HFFc6 (cell line): Measurements from ENCODE around the gene FOSB. TPM values are rescaled to one million over a fixed set of nuclear protein-coding genes. Genes with fewer than 3 reads are reported as not detected.

Experiments used
- DNase-seq: peaks from one replicate; pipeline ENCODE4 v3.0.0-alpha.2; 2018
- H3K27ac Mint-ChIP-seq: 2 replicates; pipeline ENCODE4 v1.8.0; 2020; ENCODE audit warnings: mild to moderate bottlenecking, mixed read lengths
- H3K27me3 Mint-ChIP-seq: 2 replicates; pipeline ENCODE4 v1.8.0; 2021; ENCODE audit warnings: mild to moderate bottlenecking, moderate library complexity, mixed read lengths; ENCODE audit not compliant: insufficient read depth
- H3K36me3 Mint-ChIP-seq: 2 replicates; pipeline ENCODE4 v1.8.0; 2021; ENCODE audit warnings: low read depth, mixed read lengths
- H3K4me1 Mint-ChIP-seq: 2 replicates; pipeline ENCODE4 v1.8.0; 2020; ENCODE audit warnings: low read depth, mixed read lengths
- H3K4me3 Mint-ChIP-seq: 2 replicates; pipeline ENCODE4 v1.8.0; 2020; ENCODE audit warnings: mild to moderate bottlenecking, moderate library complexity, mixed read lengths
- H3K9me3 Mint-ChIP-seq: 2 replicates; pipeline ENCODE4 v1.8.0; 2020; ENCODE audit warnings: mild to moderate bottlenecking, mixed read lengths
- total RNA-seq, 6 experiments: library from RNA; stranded (reverse); fragmentation: NEBNext Ultra II Directional; extraction: Animal tissue kit (Norgen Biotek cat#: 25700); gene quantifications; 2 replicates in 1 of 6; 3 replicates in 5 of 6; pipeline ENCODE4 v1.2.3, GENCODE V29; 2021
- TF ChIP-seq, protein P1 (sequence below): fragments of 200-600 bp; sonication (generic); IDR thresholded peaks from 2 replicates; pipeline ENCODE4 v1.5.0; 2021; ENCODE audit warnings: antibody characterized with exemption, mild to moderate bottlenecking

The FOSB gene
- total RNA-seq, 6 experiments from 2014 or later, result 35.0 to 71.5 (median 62.9) TPM

DNA sequence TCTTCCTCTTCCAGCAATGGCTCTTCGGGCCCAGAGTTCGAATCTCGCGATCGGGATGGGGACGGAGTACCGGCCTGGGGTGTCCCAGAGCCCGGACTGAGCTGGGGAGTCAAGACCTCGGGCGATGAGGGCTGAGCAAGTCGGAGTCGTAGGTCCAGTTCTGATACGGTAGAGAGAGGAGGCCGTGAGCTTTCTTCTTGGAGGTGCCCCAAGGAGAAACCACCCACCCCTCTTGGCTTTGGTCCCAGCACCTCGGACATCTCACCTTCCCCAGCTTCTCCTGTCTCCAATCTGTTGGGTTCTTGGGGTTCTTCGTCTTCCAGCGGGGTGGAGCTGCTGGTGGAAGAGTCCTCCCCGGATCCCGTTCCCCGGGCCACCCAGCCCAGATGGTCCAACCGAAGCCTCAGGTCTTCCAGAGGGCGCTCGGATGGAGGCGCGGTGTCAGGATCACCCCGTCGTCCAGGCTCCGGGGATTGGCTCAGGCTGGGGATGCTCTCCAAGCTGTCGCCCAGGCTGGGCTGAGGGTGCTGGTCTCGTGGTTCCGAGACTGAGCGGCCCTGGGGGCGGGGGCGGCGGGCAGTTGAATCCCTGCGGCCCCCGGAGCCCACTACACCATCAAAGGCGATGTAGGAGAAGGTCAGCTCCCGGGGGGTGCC, 26.6 kb downstream of the FOSB start:
- no peak overlapping the region for H3K27ac Mint-ChIP-seq
- H3K4me3 Mint-ChIP-seq, result no peak overlapping the region
- no peak for DNase-seq
- TF ChIP-seq, protein P1, sequence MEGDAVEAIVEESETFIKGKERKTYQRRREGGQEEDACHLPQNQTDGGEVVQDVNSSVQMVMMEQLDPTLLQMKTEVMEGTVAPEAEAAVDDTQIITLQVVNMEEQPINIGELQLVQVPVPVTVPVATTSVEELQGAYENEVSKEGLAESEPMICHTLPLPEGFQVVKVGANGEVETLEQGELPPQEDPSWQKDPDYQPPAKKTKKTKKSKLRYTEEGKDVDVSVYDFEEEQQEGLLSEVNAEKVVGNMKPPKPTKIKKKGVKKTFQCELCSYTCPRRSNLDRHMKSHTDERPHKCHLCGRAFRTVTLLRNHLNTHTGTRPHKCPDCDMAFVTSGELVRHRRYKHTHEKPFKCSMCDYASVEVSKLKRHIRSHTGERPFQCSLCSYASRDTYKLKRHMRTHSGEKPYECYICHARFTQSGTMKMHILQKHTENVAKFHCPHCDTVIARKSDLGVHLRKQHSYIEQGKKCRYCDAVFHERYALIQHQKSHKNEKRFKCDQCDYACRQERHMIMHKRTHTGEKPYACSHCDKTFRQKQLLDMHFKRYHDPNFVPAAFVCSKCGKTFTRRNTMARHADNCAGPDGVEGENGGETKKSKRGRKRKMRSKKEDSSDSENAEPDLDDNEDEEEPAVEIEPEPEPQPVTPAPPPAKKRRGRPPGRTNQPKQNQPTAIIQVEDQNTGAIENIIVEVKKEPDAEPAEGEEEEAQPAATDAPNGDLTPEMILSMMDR, result no peak
- H3K27me3 Mint-ChIP-seq, result peaks cover 7% of the 10 kb centered on the region
- peaks cover 32% of the 10 kb centered on the region for H3K4me1 Mint-ChIP-seq
- H3K36me3 Mint-ChIP-seq, result no peaks in the 10 kb centered on the region
- H3K9me3 Mint-ChIP-seq, result no peaks in the 10 kb centered on the region

DNA sequence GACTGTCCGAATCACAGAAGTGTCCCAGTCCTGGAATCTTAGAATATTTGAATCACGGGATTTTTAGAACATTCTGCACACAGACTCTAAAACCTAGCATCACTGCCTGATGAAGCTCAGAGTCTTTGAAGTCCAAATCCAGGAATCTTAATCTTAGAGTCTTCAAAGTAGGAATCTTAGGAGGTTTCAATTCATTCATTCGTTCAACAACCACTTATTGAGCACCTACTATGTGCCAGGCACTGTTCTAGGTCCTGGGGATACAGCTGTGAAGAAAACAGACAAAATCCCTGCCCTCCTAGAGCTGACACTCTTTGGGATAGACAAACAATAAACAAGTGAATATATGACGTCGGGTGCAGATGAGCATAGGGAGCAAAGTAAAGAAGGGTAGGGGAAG, 27.4 kb downstream of the FOSB start:
- Mint-ChIP-seq H3K27ac (no peak overlapping the region), H3K27me3 (peaks cover 10% of the 10 kb centered on the region), H3K36me3 (no peaks in the 10 kb centered on the region), H3K4me1 (peaks cover 36% of the 10 kb centered on the region), H3K4me3 (peak overlapping the region; percentile 89), H3K9me3 (no peaks in the 10 kb centered on the region)
- TF ChIP-seq, protein P1, result no peak
- DNase-seq, result no peak

DNA sequence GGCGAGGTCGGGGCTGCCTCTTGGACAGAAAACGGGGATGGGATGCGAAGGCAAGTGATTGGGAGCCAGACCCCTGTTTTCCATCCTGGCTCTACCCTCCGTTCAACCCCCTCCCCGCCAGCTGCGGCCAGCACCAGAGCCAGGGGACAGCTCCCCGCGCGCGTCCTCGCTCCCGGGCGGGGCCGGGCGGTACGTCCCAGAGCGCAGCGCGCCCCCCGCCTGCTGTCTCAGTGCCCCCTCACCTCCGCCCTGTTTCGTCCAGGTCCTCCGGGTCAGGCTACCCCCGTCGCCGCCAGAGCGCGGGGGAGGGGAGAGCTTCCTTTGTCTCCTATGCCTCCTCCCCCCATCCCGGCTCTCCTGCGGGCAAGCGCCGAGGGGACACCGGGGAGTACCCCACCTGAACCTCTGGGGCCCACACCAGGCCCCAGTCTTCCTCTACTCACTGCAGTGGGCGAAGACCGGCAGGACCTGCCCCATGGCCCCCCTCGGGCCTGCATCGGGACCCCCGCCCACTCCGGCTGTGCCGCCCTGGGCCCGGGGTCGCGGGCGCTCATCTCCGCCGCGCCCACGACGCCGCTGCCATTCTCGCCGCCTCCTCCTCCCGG, 28.7 kb downstream of the FOSB start:
- Mint-ChIP-seq H3K27ac (no peak overlapping the region), H3K4me1 (peaks cover 41% of the 10 kb centered on the region), H3K9me3 (no peaks in the 10 kb centered on the region), H3K36me3 (no peaks in the 10 kb centered on the region), H3K27me3 (peaks cover 10% of the 10 kb centered on the region), H3K4me3 (peak overlapping the region; percentile 89)
- no peak for DNase-seq
- TF ChIP-seq, protein P1, result no peak

DNA sequence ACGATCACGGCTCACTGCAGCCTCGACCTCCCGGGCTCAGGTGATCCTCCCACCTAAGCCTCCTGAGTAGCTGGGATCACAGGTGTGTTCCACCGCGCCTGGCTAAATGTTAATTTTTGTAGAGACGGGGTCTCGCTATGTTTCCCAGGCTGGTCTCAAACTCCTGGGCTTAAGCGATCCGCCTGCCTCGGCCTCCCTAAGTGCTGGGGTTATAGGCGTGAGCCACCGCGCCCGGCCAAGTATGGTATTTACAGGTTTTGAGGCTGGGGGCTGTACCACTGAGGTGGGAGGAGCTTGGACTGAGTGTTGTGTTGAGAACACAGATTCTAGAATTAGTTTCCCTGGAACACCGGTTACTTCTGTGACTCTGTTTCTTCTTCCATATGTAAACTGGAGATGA, 30.0 kb downstream of the FOSB start:
- Mint-ChIP-seq H3K9me3 (no peaks in the 10 kb centered on the region), H3K4me1 (peaks cover 35% of the 10 kb centered on the region), H3K27me3 (peaks cover 10% of the 10 kb centered on the region), H3K36me3 (no peaks in the 10 kb centered on the region), H3K27ac (no peak overlapping the region), H3K4me3 (peak overlapping the region; percentile 3; the same call in 1 of the 2 replicates)
- no peak for DNase-seq
- TF ChIP-seq, protein P1, result no peak

DNA sequence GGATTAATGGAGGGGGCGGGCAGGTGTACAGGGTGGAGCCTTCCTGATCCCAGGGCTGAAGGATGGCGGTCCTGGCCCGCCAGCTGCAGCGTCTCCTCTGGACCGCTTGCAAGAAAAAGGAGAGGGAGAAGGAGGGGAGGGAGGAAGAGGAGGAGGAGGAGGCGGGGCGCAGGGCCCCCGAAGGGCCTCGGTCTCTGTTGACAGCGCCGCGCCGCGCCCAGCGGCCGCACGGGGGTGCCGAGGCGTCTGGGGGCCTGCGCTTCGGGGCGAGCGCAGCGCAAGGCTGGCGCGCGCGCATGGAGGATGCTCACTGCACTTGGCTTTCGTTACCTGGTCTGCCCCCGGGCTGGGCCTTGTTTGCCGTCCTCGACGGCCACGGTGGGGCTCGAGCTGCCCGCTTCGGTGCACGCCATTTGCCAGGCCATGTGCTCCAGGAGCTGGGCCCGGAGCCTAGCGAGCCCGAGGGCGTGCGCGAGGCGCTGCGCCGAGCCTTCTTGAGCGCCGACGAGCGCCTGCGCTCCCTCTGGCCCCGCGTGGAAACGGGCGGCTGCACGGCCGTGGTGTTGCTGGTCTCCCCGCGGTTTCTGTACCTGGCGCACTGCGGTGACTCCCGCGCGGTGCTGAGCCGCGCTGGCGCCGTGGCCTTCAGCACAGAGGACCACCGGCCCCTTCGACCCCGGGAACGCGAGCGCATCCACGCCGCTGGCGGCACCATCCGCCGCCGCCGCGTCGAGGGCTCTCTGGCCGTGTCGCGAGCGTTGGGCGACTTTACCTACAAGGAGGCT, 30.8 kb downstream of the FOSB start, which contains the start of gene PPM1N:
TSS of gene PPM1N (plus strand) at position 33 of the 785 bp plus-strand sequence. CDS start at position 63, 30 bp downstream.
- TF ChIP-seq, protein P1, result peak; percentile 28; the same call in 1 of the 2 replicates
- H3K27ac Mint-ChIP-seq, result peak within 1 kb of the TSS; percentile 59; the same call in 1 of the 2 replicates
- H3K9me3 Mint-ChIP-seq, result no peaks in the 10 kb centered on the region
- H3K27me3 Mint-ChIP-seq, result peaks cover 10% of the 10 kb centered on the region
- peaks cover 27% of the 10 kb centered on the region for H3K4me1 Mint-ChIP-seq
- H3K4me3 Mint-ChIP-seq, result peak within 1 kb of the TSS; percentile 89
- no peaks in the 10 kb centered on the region for H3K36me3 Mint-ChIP-seq
- no peak for DNase-seq
